Large intestine (tissue), 12 donors: ENCODE measurements around the gene HEY2. TPM values are rescaled to one million over a fixed set of nuclear protein-coding genes. Genes with fewer than 3 reads are reported as not detected.
"Not testable (repeated sequence)": the region's sequence is repeated elsewhere in the genome, so short reads cannot be mapped to it uniquely, and the experiment has no call there.

ENCODE experiments used
- DNase-seq, 2 donors: peaks; one replicate each; pipeline versions ENCODE4 v3.0.0 to v3.0.0-alpha.2; 2013
- H3K27ac ChIP-seq: one replicate; pipeline ENCODE4 v1.5.1; 2013; ENCODE audit warnings: low read length
- H3K27me3 ChIP-seq: 2 replicates; pipeline ENCODE4 v1.6.1; 2013; ENCODE audit warnings: low read length; ENCODE audit not compliant: control insufficient read depth, insufficient read depth
- H3K36me3 ChIP-seq: 2 replicates; pipeline ENCODE4 v1.6.1; 2013; ENCODE audit warnings: low read length; ENCODE audit not compliant: control insufficient read depth, insufficient read depth
- H3K4me1 ChIP-seq: one replicate; pipeline ENCODE4 v1.6.1; 2013; ENCODE audit warnings: low read length; ENCODE audit not compliant: control insufficient read depth, insufficient read depth
- H3K4me3 ChIP-seq: one replicate; pipeline ENCODE4 v1.5.1; 2013; ENCODE audit warnings: low read length
- H3K9me3 ChIP-seq: one replicate; pipeline ENCODE4 v1.6.1; 2013; ENCODE audit warnings: mild to moderate bottlenecking, low read depth, low read length, moderate library complexity; ENCODE audit not compliant: control insufficient read depth
- WGBS: methylation state at CpG from one replicate; pipeline ENCODE4 v1.1.5; 2013; ENCODE audit warnings: low lambda C conversion rate; ENCODE audit not compliant: insufficient coverage; 5-methylcytosine and 5-hydroxymethylcytosine counted together
- long read RNA-seq, 11 donors: transcript quantifications; one replicate each; lab custom pipeline, GENCODE V29; 2026
- polyA plus RNA-seq: library from polyadenylated mRNA; unstranded; fragments of 120-200 nt; gene quantifications from one replicate; pipeline ENCODE4 v1.2.1, GENCODE V29; 2013

HEY2 gene
- 1.8 TPM for polyA plus RNA-seq
- long read RNA-seq, donor 1, partial matches to known transcripts: 0 of 1 reads
- long read RNA-seq, donor 1, other reads (novel, unspliced or antisense): 0 of 1 reads
- long read RNA-seq, donor 2: 0 reads
- long read RNA-seq, donor 3, partial matches to known transcripts: 0 of 2 reads
- long read RNA-seq, donor 3, other reads (novel, unspliced or antisense): 0 of 2 reads
- long read RNA-seq, donor 4: 0 reads
- long read RNA-seq, donor 5, partial matches to known transcripts: 0 of 1 reads
- long read RNA-seq, donor 5, other reads (novel, unspliced or antisense): 0 of 1 reads
- long read RNA-seq, donor 6, partial matches to known transcripts: 0 of 1 reads
- long read RNA-seq, donor 6, other reads (novel, unspliced or antisense): 0 of 1 reads
- long read RNA-seq, donor 7, partial matches to known transcripts: 0 of 1 reads
- long read RNA-seq, donor 7, other reads (novel, unspliced or antisense): 0 of 1 reads
- long read RNA-seq, donor 8, partial matches to known transcripts: 0 of 1 reads
- long read RNA-seq, donor 8, other reads (novel, unspliced or antisense): 0 of 1 reads
- long read RNA-seq, donor 9: 0 reads
- long read RNA-seq, donor 10: 0 reads
- long read RNA-seq, donor 11: 0 reads

DNA sequence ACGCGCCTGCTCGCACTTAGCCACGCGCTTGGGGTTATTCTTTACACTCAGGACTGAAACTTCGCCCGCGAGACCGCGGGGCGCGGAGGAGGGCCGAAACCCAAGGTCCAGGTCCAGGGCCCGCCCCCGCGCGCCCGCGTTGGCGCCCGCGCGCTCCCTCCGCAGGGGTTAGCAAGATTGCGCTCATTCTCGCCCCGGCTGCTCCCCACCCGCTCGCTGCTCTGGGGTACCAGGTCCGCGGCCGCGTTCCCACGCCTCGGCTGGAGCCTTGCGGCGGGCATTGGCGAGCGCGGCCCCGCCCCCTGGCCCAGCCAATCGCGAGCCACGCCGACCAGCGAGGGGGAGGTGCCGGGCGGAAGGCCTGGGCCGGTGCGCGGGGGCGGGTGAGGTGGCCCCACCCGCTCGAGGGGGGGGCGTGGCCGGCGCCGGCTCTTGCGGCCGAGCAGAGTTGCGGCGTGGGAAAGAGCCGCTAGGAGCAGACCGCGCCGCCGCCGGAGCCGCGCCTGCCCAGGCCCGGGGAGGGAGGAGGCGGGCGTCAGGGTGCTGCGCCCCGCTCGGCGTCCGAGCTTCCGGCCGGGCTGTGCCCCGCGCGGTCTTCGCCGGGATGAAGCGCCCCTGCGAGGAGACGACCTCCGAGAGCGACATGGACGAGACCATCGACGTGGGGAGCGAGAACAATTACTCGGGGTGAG is at the start of gene HEY2:
HEY2 (plus strand) TSS at position 460 of the 692 bp plus-strand sequence; CDS start at position 605, 145 bp downstream.
- no peaks in the 10 kb centered on the region for H3K36me3 ChIP-seq
- DNase-seq: peak; percentile 87 to 93
- no peak within 1 kb of the TSS for H3K27ac ChIP-seq
- H3K27me3 ChIP-seq: peaks cover 78% of the 10 kb centered on the region
- no peaks in the 10 kb centered on the region for H3K9me3 ChIP-seq
- peaks cover 14% of the 10 kb centered on the region for H3K4me1 ChIP-seq
- H3K4me3 ChIP-seq: peak within 1 kb of the TSS; percentile 52
- no CpG with 5 or more reads among the region's 95 CpGs for WGBS

DNA sequence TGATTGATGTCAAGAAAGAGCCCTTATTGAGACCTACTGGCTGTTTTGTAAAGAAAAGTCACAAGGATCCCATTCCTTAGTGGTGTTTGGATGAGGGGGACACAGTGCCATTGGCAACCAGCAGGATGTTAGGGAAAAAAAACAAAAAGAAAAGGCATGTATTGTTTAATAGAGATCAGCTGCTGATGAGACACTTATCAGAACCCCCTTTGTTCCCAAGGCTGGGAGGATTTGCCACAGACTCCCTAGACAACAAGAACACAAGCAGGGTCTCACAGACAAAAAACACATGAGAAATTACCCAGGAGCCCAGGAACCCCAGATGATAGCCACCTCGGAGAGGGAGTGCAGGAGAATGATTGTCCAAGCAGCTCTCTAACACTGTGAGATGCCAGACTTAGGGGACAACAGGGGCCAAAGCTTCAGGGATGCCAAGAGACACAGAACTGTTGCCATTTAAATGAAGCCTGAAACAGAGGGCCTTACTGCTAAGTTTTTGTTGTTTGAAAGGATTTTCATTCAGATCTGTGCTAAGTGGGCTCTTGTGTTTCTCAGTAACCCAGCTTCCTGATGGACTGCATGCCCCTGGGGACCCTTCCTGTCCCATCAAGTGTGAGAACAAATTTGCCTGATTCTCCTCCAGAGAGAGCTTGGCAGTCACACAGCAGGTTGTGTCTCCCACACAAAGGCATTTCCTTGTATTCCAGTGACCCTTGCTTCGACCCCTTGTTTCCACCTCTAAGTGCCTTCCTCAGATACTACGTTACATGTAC is 48.7 kb upstream of the HEY2 start:
- WGBS: no CpG with 5 or more reads among the region's 3 CpGs
- DNase-seq: no peak
- Histone ChIP-seq H3K4me3 (no peak overlapping the region), H3K9me3 (no peaks in the 10 kb centered on the region), H3K36me3 (no peaks in the 10 kb centered on the region), H3K27ac (no peak overlapping the region), H3K4me1 (no peaks in the 10 kb centered on the region), H3K27me3 (no peaks in the 10 kb centered on the region)

DNA sequence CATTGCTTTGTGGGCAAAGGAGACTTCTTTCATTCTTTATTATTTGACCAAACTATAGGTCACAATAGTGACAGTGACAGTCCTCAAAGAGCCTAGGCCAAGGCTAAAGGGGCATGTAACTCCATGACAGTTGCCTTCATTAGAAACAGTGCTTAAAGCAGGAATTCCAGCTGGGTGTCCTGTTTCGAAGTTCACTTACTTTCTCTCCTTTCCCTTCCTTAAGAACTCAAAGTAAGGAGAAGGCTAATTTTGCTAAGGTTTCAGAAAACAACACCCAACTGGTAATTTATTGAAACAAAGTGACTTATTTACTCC is 48.1 kb upstream of the HEY2 start:
- WGBS: no CpG with 5 or more reads among the region's 1 CpG
- Histone ChIP-seq H3K27ac (no peak overlapping the region), H3K27me3 (no peaks in the 10 kb centered on the region), H3K4me1 (no peaks in the 10 kb centered on the region), H3K4me3 (no peak overlapping the region), H3K9me3 (no peaks in the 10 kb centered on the region), H3K36me3 (no peaks in the 10 kb centered on the region)
- no peak for DNase-seq

DNA sequence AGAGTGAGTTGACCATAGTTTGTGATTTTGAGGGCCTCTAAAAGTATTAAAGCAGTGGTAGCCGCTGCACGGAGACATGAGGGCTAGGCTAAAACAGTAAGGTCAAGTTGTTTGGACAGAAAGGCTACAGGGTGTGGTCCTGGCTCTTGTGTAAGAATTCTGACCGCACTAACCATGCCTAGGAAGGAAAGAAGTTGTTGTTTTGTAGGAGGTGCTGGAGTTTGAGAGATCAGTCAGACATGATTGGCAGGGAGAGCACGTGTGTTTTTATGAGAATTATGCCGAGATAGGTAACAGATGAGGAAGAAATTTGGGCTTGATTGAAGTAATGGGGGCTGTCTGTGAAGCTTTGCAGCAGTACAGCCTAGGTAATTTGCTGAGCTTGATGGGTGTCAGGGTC is 45.5 kb upstream of the HEY2 start:
- not testable (repeated sequence) for H3K4me1 ChIP-seq, H3K4me3 ChIP-seq, H3K9me3 ChIP-seq, H3K27ac ChIP-seq, DNase-seq, H3K36me3 ChIP-seq, H3K27me3 ChIP-seq
- WGBS: no CpG with 5 or more reads among the region's 5 CpGs

DNA sequence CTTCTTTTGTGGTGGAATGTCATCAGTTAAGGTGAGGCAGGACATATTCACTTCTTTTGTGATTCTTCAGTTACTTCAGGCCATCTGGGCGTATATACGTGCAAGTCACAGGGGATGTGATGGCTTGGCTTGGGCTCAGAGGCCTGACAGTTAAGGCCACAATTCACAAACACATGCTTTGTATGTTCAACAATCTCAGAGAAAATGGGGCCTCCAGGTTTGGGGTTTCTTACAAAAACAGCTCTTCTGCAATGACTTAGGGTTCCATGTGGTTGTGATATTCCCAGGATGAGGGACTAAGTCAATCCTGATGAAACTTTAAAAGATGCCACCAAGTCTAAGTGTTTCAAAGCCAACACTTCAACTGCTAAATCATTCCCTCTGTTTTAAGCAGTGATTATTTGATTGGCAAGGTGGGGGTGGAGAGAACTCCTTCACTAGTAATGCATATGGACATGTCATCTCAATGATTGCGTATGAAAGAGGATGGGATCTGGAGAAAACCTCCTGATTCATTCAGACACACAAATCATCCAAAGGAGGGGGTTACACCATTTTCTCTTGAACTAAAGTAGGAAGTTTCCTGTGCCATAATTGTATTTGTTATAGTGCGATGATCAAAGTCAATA is 41.7 kb upstream of the HEY2 start:
- no CpG with 5 or more reads among the region's 4 CpGs for WGBS
- H3K27me3 ChIP-seq: no peaks in the 10 kb centered on the region
- H3K36me3 ChIP-seq: no peaks in the 10 kb centered on the region
- no peak for DNase-seq
- no peaks in the 10 kb centered on the region for H3K9me3 ChIP-seq
- H3K4me3 ChIP-seq: no peak overlapping the region
- no peaks in the 10 kb centered on the region for H3K4me1 ChIP-seq
- H3K27ac ChIP-seq: no peak overlapping the region

DNA sequence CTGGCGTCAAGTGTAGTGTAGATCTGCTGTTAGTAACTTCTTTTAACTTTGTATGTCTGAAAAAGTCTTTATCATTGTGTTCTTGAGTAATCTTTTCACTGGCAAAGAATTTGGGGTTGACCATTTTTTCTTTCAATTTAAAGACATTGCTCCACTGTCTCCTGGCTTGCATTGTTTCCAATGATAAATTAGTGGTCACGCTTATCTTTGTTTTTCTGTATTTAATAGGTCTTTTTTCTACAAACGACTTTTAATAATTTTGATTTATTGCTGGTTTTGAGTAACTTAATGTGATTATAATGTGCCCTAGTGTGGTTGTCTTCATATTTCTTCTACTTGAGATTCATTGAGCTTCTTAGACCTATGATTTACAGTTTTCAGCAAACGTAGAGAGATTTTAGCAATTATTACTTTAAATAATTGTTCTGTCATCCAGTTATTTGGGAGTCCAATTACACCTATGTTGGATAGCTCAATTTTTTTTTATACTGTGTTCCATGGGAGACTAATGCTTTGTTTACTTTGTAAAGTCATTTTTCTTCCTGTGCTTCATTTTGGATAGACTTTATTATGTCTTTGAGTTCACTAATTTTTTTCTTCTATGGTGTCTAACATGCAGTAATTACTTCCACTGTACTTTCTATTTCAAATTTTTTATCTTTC is 38.3 kb upstream of the HEY2 start:
- no peak for DNase-seq
- Histone ChIP-seq H3K36me3 (no peaks in the 10 kb centered on the region), H3K4me1 (no peaks in the 10 kb centered on the region), H3K27me3 (no peaks in the 10 kb centered on the region), H3K9me3 (no peaks in the 10 kb centered on the region), H3K27ac (no peak overlapping the region), H3K4me3 (no peak overlapping the region)
- WGBS: no CpG with 5 or more reads among the region's 4 CpGs

DNA sequence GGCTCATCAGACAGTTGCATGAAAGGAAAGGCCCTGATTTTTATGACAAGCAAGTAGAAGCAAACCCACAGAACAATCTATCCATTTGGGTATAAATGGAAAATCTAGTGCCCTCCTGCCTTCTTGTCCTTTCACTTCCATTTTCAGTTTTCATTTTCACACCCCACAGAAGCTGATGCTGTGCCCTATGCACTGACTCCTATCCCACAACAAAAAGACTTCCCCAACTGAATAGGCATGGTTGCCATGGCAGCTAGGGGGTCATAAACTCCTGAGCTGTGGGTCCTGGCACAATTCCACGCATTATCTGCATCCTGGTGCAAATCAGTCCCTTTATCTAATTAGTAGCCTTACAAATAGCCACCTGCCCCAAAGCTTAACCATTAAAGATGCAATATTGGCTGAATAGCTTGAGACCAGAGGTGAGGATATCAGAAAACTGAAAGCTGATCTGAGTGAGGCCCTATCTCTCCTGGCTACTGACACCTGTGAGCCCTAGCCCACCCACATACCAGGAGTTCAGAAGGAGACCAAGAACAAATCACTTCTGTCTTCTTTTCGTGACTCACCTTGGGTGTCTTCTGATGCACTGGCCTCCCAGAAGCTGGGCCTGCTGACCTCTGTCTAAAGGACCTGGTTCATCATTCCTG is 34.9 kb upstream of the HEY2 start:
- Histone ChIP-seq H3K36me3 (no peaks in the 10 kb centered on the region), H3K9me3 (no peaks in the 10 kb centered on the region), H3K27me3 (no peaks in the 10 kb centered on the region), H3K4me1 (no peaks in the 10 kb centered on the region), H3K27ac (no peak overlapping the region), H3K4me3 (no peak overlapping the region)
- DNase-seq: no peak
- no CpG with 5 or more reads among the region's 2 CpGs for WGBS

DNA sequence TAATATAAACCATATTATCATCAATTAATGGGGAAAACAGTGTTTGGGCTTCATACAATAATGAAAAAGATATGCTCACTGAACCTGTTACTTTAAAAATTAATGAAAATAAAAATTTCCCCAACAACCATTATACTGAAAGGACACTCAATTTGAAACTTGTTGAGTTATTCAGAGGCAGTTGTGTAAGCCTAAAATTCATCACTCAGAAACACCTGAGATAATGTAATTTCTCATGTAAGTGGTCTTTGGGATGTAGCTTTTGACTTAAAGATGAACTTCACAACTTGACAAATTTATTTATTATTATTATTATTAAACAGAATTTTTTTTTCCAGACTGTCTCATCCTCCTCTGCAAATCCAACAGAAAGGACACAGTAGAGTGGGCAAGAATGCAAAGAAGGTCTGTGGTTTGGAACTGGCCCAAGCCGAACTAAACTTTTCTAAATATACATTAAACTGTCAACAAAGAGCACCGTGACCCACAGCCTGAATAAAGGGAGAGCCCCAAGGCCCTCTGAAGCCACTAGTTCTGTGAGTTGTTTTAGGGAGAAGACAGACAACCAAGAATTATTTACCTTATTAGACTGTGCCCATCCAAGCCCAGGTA is 32.2 kb upstream of the HEY2 start:
- no peaks in the 10 kb centered on the region for H3K4me1 ChIP-seq
- no peaks in the 10 kb centered on the region for H3K36me3 ChIP-seq
- H3K27me3 ChIP-seq: no peaks in the 10 kb centered on the region
- H3K9me3 ChIP-seq: no peaks in the 10 kb centered on the region
- H3K27ac ChIP-seq: no peak overlapping the region
- no CpG with 5 or more reads among the region's 2 CpGs for whole genome bisulfite sequencing
- H3K4me3 ChIP-seq: no peak overlapping the region
- no peak for DNase-seq

DNA sequence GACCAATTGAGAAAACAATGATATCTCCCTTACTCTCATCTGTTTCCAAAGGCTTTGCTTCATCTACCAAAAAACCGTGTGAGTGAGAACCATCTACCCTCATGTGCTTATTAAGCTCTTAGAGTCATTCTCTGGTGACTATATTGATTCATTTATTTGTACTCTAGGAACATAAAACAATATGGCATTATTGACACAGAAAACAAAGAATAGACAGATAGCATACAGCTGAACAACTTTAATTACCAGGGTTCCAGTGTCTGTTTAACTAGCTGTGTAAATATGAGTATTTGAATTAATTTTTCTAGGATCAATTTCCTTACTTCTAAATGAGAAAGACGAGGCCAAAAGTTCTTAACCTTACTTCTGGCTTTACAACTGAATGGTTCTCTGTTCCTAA is 31.3 kb upstream of the HEY2 start:
- DNase-seq: no peak
- H3K27ac ChIP-seq: no peak overlapping the region
- H3K9me3 ChIP-seq: no peaks in the 10 kb centered on the region
- no peaks in the 10 kb centered on the region for H3K36me3 ChIP-seq
- WGBS: 40% methylated on average over 1 of the region's 2 CpGs
- H3K4me1 ChIP-seq: no peaks in the 10 kb centered on the region
- H3K27me3 ChIP-seq: no peaks in the 10 kb centered on the region
- H3K4me3 ChIP-seq: no peak overlapping the region
